ENCODE data around the gene ANKRD11.

The ANKRD11 gene

DNA sequence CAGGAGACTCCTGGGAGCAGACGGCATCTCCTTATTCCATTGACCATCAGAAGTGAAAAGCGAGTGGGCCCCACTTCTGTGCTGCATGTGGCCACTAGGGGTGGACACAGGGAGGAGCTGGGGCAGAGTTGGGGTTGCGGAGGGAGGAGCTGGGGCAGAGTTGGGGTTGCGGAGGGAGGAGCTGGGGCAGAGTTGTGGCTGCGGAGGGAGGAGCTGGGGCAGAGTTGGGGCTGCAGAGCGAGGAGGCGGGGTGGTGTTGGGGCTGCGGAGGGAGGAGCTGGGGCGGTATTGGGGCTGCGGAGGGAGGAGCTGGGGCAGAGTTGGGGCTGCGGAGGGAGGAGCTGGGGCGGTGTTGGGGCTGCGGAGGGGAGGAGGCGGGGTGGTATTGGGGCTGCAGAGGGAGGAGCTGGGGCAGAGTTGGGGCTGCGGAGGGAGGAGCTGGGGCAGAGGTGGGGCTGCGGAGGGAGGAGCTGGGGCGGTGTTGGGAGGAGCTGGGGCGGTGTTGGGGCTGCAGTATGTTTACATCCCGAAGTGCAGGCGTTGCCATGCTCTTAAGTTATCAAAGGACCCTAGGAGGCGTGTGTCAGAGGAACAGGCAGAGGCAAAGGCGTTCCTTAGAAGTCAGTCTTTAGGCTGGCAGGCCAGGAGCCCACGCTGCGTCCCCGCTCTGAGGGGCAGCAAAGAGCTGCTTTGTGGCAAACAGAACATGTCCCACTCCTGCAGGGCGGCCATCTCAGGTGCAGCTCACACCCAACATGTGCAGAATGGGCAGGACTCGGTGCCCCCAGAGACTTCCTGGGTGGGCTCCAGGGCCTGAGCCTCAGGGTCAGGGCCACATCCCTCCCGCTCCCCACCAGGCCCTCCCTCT lies 196.9 kb downstream of the ANKRD11 start:
- DNase-seq, result no peak

GRCh38 chr16:89292443-89293078 lies 197.8 kb downstream of the ANKRD11 start:
- no peak for DNase-seq

DNA sequence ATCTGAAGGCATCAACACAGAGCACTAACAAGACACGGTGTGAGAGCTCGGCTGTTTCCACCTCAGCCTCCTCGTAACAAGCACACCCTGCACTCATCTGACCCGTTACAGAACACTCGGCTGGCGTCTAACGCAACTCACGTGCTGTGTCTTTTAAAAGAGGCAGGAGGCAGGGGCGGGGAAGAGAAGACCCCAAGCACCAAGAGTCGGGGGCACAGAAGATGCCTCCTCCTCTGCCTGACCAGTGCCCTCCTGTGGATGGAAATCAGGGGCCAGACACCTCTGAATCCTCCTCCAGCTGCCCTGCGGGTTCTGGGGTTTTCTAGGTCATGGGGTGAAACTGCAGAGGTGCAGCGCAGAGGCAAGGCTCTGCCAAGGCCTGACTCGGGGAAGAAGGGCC lies 198.6 kb downstream of the ANKRD11 start:
- DNase-seq, result no peak

GRCh38 chr16:89291363-89291762 lies 199.0 kb downstream of the ANKRD11 start:
- DNase-seq, result no peak

GRCh38 chr16:89290887-89291286 lies 199.5 kb downstream of the ANKRD11 start:
- no peak for DNase-seq

DNA sequence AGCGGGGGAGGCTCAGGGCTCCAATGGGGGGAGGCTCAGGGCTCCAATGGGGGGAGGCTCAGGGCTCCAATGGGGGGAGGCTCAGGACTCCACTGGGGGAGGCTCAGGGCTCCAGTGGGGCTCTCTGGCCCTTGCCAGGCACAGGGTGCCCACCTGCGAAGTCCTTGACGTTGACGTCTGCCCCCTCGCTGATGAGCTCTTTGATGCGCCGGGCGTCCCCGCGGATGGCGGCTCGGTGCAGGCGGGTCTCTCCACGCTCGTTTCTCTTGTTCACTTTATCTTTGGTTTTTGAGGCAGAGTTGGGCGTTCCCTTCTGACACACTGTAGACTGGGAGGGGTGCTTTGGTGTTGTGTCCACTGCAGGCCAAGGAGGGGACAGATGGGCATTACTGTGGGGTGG lies 199.9 kb downstream of the ANKRD11 start:
- DNase-seq, result no peak

GRCh38 chr16:89289428-89290395 lies 200.6 kb downstream of the ANKRD11 start:
- no peak for DNase-seq

GRCh38 chr16:89288966-89289365 lies 201.4 kb downstream of the ANKRD11 start:
- DNase-seq, result no peak

DNA sequence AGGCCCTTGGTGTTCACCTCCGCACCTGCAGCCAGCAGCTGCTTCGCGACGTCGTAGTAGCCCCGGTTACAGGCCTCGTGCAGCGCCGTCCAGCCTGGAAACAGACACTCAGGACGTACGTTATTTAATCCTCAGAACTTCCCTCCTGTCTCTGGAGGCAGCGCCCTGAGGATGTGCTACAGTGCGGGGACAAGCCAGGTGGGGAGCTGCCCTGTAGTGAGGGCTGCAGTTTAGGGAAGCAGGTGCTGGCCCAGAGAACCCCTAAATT lies 201.8 kb downstream of the ANKRD11 start:
- no peak for DNase-seq

GRCh38 chr16:89287777-89288576 lies 202.4 kb downstream of the ANKRD11 start:
- DNase-seq, result no peak

DNA sequence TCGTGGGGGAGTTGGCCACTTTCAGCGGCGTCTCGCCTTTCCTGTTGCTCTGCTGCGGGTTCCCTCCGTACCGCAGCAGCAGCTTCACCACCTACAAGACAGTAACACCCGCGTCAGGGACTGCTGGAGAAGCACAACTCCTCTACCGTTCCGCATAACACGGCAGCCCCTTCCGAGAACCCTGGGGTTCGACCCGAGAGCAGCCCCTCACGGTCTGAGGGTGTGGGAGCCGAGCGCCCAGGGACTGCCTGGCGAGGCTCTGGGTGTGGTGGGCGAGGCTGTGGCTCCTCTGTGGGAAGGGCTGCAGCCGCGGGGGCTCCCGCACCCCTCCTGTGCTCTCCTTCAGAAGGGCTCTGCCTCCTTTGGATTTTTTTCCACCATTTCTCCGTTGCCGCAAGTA lies 204.3 kb downstream of the ANKRD11 start:
- no peak for DNase-seq

DNA sequence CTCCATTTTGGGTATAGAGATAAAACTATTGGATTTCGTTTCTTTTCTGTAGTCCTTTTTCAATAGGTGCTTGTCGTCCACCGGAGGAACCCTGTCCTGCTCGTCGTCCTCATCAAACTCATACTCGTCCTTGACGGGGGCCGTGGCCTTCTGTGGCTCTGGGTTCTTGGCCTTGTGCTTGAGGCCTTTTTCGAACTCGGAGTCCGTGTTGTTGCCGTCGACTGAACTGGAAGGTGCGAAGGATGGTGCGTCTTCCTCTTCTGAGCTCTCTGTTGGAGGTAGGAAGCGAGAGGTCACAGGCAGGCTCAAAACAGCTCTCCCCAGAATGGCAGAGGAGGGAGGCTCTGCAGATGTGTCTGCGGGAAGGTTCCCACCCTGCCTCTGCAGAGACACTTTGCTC lies 205.0 kb downstream of the ANKRD11 start:
- DNase-seq, result no peak

DNA sequence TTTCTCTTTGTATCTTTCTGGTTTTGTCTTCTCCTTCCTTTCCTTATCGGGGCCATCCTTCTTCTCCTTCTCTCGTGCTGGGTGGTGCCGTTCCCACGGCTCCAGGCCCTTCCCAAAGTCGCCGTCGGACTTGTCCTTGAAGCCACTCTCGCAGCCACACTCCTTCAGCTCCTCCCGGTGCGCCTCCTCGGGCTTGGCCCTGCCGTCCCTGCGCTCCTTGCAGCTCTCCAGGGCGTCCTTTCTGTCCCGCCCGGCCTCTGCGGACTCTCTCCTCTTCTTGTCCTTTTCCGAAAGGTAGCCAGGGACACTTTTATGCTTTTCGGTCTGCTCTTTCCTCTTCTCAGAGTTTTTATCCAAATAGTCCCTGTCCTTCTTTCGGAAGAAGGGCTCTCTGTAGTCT lies 206.9 kb downstream of the ANKRD11 start:
- DNase-seq, result no peak

GRCh38 chr16:89282523-89282922 lies 207.8 kb downstream of the ANKRD11 start:
- DNase-seq, result no peak

- DNase-seq, result no peak
These were observed 208.5 kb downstream of the ANKRD11 start for GRCh38 chr16:89281829-89282228.

- DNase-seq, result no peak
These were observed 209.2 kb downstream of the ANKRD11 start for GRCh38 chr16:89281189-89281577.

DNA sequence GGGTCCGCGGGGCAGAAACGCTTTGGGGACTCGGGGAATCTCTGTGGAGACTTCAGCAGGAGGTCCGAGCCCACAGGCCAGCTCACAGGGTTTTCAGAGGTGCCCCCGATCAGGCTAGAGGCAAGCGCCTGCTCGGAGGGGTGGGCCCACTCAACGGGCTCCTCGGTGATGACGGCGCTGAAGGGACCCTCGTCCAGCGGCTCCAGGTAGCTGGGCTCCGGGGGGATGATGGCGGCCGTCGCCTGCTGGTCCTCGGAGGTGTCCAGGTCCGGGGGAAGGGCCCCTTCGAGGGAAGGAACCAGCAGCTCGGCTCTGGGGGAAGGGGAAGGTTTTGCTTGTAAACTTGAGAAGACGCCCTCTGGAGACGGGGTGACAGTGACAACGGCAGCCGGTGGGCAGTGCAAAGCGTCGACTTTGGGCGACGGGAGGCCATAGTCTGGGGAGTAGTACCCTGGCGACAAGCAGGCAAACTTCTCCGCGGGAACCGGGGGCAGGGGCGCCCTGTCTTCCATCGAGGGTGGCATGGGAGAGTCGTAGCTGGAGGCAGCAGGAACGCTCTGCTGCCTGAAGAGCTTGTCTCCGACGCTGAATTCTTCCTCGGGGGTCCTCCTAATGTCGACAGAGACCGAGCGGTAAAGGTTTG lies 209.7 kb downstream of the ANKRD11 start:
- DNase-seq, result no peak

- DNase-seq, result no peak
These were observed 210.5 kb downstream of the ANKRD11 start for GRCh38 chr16:89279666-89280481.

DNA sequence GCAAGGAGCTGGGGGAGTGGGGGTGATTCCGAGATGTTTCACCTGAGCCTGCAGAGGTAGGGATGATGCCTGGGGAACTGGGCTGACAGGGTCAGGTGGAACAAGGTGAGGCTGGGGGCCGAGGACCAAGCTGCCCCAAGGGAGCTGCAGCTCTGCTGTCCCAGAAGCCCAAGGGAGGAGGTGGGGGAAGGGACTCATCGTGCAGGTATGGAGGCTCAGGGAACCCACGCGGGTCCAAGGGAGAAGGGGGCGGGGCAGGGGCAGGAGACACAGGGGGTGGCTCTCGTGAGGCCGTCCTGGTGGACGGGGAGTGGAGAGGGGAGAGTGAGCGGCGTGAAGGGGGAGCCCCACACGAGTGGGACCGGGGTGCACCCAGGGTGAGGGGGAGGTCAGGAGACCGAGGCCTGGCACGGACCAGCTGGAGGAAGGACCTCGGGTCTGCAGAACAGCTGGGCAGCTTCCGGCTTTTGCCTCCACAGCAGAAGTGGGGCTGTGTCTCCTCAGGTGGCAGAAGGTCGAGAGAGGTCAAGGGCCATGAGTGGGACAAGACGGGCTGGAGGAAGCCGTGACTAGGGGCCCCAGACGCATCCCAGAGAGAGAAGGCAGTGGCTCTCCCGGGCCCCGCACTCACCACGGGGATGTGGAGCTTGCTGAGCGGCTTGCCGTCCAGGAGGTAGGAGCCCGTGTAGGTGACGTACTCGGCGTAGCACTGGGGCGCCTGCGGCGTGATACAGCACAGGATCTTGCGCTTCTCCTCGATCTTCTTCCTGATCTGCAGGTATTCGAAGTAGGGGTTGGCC lies 211.7 kb downstream of the ANKRD11 start:
- DNase-seq, result no peak

DNA sequence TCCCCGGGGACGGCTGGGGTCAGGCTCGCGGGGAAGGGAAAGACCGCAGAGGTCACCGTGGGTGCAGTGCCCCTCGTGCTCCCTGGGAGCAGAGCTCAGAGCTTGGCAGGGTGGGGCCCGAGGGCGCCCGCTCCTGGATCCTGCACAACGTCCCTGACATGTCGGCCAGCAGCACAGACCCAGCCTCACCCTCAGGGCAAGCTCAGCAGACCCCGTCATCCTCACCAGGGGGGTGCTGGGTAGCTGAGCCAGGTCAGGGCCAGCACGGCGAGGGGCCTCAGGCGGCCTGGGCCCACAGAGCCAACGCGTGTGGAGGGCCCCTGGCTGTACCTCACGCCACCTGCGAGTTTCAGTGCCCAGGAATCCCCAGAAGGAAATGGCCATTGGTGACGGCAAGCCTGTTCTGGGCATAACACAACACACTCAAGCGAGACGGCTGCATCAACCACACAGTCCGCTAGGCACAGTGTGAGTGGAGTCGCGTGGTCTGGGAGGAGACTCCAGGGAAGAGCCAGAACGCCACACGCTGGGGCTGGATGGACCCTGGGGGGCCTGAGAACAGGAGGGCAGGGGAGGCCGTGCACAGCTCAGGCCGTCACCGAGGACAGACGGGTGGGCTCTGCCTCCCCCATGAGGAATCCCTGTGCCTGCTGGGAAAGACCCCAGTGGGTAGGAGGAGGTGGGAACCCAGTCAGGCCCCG lies 212.6 kb downstream of the ANKRD11 start:
- DNase-seq, result no peak

All from cortex of kidney (tissue), 1 donor.